ENCODE measurements around the gene STARD13.
A peak's percentile ranks its signal among the peaks of the same experiment; 100 is the strongest.

The STARD13 gene

DNA sequence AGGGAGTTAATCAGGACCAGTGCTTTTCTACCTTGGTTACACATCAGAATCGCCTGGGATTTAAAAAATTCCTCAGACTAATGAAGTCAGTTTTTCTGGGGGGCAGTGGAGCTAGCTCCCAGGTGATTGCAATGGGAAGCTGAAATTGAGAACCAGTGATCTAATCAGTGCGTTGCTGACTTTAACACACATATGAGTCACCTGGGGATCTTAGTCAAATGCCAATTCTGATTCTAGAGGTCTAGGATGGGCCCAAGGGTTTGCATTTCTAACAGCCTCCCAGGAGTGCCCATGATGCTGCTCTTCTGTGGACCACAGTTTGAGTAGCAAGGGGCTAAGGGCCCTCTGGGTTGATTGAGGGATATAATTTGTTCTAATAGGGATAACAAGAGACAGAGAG, 214.8 kb downstream of the STARD13 start:
- Mint-ChIP-seq H3K27me3 (no peaks in the 10 kb centered on the region), H3K27ac (no peak overlapping the region), H3K4me1 (peaks cover 11% of the 10 kb centered on the region), H3K4me3 (no peak overlapping the region), H3K9me3 (no peaks in the 10 kb centered on the region)
- no peak for ATAC-seq
- DNase-seq, result no peak

DNA sequence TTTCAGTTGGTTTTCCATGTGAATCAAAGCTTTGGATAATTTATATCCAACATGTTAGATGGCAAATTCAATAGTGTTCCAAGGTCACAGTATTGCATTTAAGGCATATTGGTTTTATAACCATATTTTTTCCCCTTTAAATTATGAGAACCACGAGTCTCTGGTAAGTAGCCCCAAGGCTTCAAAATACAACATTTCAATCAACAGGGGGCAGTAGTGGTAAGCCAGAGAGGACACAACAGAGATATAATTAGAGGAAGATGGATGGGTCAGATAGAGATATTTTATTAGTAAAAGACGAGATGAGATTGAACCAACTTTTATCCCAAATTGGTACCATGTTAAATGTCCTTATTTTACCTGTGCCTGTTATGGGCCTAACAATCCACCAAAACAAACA, 216.2 kb downstream of the STARD13 start:
- no peak for ATAC-seq

DNA sequence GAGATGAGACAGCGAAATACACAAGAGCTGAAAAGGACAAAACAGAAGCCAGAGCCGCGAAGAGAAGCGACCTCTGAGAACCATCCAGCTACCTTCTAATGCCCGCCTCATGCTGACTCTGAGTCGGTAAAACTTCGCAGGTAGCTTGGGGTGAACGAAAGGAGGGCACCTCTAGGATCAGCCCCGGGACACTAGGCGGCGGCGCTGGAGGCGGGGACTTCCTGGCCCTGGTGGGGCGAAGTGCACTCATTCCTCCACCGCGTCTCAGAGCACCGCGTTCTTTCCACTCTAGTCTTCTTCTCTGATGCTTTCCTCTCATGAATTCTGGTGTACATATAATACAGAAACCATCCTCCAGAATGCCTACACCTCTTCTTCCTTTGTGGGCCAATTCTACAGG, 219.2 kb downstream of the STARD13 start:
- H3K4me1 Mint-ChIP-seq, result no peaks in the 10 kb centered on the region
- H3K4me3 Mint-ChIP-seq, result no peak overlapping the region
- no peaks in the 10 kb centered on the region for H3K27me3 Mint-ChIP-seq
- H3K9me3 Mint-ChIP-seq, result no peaks in the 10 kb centered on the region
- ATAC-seq (no peak), DNase-seq (no peak)
- H3K27ac Mint-ChIP-seq, result no peak overlapping the region

More for the DNA sequence above, 216.2 kb downstream of the STARD13 start:
- no peaks in the 10 kb centered on the region for H3K27me3 Mint-ChIP-seq
- H3K4me3 Mint-ChIP-seq, result no peak overlapping the region
- no peak for DNase-seq
- no peaks in the 10 kb centered on the region for H3K9me3 Mint-ChIP-seq
- H3K4me1 Mint-ChIP-seq, result peaks cover 11% of the 10 kb centered on the region
- no peak overlapping the region for H3K27ac Mint-ChIP-seq

DNA sequence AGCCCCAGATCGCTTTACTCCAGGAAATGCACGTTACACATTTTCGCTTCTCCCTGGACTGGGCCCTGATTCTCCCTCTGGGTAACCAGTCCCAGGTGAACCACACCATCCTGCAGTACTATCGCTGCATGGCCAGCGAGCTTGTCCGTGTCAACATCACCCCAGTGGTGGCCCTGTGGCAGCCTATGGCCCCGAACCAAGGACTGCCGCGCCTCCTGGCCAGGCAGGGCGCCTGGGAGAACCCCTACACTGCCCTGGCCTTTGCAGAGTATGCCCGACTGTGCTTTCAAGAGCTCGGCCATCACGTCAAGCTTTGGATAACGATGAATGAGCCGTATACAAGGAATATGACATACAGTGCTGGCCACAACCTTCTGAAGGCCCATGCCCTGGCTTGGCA, 224.7 kb downstream of the STARD13 start:
- no peak for DNase-seq
- peak overlapping the region in 1 of 2 donors; percentile 27 for H3K27ac Mint-ChIP-seq
- no peaks in the 10 kb centered on the region for H3K4me1 Mint-ChIP-seq
- H3K9me3 Mint-ChIP-seq, result no peaks in the 10 kb centered on the region
- no peak for ATAC-seq
- H3K27me3 Mint-ChIP-seq, result no peaks in the 10 kb centered on the region
- no peak overlapping the region for H3K4me3 Mint-ChIP-seq

DNA sequence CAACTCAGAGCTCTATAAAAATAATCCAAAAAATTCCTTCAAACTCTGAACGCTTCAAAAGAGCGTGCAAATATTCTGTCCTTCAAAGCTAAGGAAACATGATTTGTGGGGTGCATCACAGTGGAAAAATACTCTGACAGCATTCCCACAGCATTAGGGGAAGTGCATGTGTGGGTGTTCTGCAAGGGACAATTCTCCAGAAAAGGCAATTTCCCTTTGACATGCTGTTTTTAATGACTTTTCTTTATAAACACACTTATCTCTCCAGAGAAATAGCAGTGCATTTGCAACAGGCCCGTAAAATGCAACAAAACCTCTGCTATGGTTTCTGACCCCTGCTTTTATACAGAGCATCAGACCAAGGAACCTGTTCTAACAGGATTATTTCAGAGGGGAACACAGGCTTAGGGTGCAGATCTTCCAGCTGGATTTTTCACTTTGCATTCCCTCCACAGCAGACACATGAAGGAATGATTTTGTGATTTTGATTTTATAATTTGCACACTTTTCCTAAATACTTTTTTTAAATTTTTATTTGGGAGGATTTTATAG, 226.7 kb downstream of the STARD13 start:
- Mint-ChIP-seq H3K4me3 (no peak overlapping the region), H3K9me3 (no peaks in the 10 kb centered on the region), H3K4me1 (no peaks in the 10 kb centered on the region), H3K27me3 (no peaks in the 10 kb centered on the region), H3K27ac (no peak overlapping the region)
- DNase-seq (no peak), ATAC-seq (no peak)

DNA sequence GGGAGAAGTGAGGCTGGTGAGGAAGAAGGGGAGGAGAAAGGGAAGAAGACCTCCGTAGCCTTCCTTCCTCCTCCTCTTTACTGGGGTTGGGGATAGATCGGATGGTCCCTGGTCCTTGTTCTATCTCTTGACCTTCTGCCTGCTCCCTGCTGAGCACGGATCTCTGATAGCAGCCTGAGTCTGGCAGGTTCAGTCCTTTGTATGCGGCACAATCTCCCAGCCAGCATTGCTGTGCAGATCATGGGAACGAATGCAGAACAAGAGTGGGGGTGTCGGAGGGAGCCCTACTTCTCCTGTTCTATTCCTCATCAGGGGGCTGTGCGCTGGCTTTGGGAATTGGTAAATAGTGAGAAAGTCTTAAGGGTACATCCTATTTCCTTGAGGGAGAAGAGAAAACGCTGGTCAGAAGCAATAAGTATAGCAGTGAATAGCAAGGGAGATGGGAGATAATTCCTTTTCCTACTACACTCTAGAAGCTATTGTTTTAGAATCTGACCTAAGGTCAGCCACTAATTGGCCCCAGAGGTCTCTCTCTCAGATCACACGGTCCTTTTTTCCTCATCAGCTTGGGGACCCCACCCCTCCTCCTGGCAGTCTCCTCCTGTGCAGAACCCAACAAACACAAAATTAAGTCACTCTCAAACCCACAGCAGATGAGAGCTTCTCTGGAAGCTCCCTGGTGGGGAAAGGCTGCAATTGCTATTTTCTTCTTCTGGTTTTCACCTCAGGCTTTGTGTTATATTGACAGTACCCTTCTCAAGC, 228.4 kb downstream of the STARD13 start:
- no peaks in the 10 kb centered on the region for H3K9me3 Mint-ChIP-seq
- ATAC-seq, result no peak

DNA sequence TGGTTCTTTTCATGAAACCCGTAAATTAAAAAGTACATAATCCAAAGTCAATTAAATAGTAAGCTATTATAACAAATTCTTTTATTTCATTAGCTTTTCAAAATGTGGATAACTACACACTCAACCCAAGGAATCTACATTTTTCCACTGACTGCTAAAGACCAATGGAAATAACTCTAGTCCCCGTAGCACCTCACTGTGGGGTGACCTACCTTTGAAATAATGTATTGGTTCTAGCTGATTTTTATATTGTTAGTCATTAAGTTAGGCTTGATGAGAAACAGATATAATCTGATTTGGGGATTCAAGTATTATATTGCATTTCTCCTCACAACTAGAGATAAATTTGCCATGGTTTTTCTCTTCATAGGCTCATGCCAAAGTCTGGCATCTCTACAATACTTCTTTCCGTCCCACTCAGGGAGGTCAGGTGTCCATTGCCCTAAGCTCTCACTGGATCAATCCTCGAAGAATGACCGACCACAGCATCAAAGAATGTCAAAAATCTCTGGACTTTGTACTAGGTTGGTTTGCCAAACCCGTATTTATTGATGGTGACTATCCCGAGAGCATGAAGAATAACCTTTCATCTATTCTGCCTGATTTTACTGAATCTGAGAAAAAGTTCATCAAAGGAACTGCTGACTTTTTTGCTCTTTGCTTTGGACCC, 232.0 kb downstream of the STARD13 start:
- no peak overlapping the region for H3K27ac Mint-ChIP-seq
- no peaks in the 10 kb centered on the region for H3K9me3 Mint-ChIP-seq
- no peak overlapping the region for H3K4me3 Mint-ChIP-seq
- peaks cover 19% of the 10 kb centered on the region for H3K27me3 Mint-ChIP-seq
- H3K4me1 Mint-ChIP-seq, result no peaks in the 10 kb centered on the region
- ATAC-seq (no peak), DNase-seq (no peak)

More for the DNA sequence above, 228.4 kb downstream of the STARD13 start:
- Mint-ChIP-seq H3K27ac (no peak overlapping the region), H3K4me1 (no peaks in the 10 kb centered on the region), H3K4me3 (no peak overlapping the region), H3K27me3 (no peaks in the 10 kb centered on the region)
- no peak for DNase-seq
